ENCODE data around the gene MAGEB17.
"Not testable (repeated sequence)": the region's sequence is repeated elsewhere in the genome, so short reads cannot be mapped to it uniquely, and the experiment has no call there.

The MAGEB17 gene

DNA sequence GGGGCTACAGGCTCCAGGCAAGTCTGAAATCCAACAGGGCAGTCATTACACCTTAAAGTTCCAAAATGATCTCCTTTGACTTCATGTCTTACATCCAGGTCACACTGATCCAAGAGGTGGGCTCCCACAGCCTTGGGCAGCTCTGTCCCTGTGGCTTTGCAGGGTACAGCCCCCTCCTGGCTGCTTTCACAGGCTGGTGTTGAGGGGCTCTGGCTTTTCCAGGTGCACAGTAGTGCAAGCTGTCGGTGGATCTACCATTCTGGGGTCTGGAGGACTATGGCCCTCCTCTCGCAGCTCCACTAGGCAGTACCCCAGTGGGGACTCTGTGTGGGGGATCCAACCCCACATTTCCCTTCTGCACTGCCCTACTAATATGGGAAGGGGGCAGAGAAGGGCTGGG lies 6.1 kb upstream of the MAGEB17 start:
- H3K27ac ChIP-seq (ENCODE audit: low read depth, low read length); H3K36me3 ChIP-seq (ENCODE audit: insufficient read depth, low read length); H3K4me3 ChIP-seq (ENCODE audit: low read depth in 1 of 2, low read length in 2 of 2): not testable (repeated sequence)

DNA sequence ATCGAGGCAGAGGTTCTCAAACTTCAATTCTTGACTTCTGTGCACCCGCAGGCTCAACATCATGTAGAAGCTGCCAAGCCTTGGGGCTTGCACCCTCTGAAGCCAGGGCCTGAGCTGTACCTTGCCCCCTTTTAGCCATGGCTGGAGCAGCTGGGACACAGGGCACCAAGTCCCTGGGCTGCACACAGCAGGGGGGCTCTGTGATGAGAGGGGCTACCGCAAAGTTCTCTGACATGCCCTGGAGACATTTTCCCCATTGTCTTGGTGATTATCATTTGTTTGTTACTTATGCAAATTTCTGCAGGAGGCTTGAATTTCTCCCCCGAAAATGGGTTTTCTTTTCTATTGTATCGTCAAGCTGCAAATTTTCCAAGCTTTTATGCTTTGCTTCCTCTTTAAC lies 4.9 kb upstream of the MAGEB17 start:
- H3K4me1 ChIP-seq (ENCODE audit: insufficient read depth, low read length): no peaks in the 10 kb centered on the region
- H3K27ac ChIP-seq (ENCODE audit: low read depth, low read length): no peak overlapping the region
- no peak overlapping the region for H3K9ac ChIP-seq (ENCODE audit: low read length)
- no peaks in the 10 kb centered on the region for H3K36me3 ChIP-seq (ENCODE audit: insufficient read depth, low read length)
- peaks cover 0 to 5% of the 10 kb centered on the region in 2 donors for H3K27me3 ChIP-seq (ENCODE audit: control insufficient read depth in 1 of 2, insufficient read depth in 2 of 2, low read length in 2 of 2)
- H3K4me3 ChIP-seq (ENCODE audit: low read depth in 1 of 2, low read length in 2 of 2): no peak overlapping the region
- no peaks in the 10 kb centered on the region for H3K9me3 ChIP-seq (ENCODE audit: low read length)

More for the DNA sequence above, 6.1 kb upstream of the MAGEB17 start:
- not testable (repeated sequence) for H3K27me3 ChIP-seq (ENCODE audit: control insufficient read depth in 1 of 2, insufficient read depth in 2 of 2, low read length in 2 of 2); H3K4me1 ChIP-seq (ENCODE audit: insufficient read depth, low read length); H3K9ac ChIP-seq (ENCODE audit: low read length); H3K9me3 ChIP-seq (ENCODE audit: low read length)

DNA sequence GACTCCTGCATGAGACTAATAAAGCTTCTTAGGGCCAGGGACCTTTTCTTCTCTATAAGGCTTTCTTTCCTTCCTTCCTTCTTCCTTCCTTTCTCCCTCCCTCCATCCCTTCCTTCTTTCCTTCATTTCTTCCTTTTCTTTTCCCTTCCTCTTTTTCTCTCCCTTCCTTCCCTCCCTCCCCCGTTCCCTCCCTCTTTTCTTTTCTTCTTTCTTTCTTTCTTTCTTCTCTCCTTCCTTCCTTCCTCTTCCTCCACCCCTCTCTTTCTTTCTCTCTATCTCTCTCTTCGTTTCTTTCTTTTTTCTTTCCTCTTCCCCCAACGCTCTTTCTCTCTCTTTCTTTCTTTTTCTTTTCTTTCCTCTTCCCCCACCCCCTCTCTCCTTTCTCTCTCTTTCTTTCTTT lies 2.5 kb upstream of the MAGEB17 start:
- Histone ChIP-seq H3K4me1 (ENCODE audit: insufficient read depth, low read length) (no peaks in the 10 kb centered on the region), H3K27ac (ENCODE audit: low read depth, low read length) (no peak overlapping the region), H3K9me3 (ENCODE audit: low read length) (no peaks in the 10 kb centered on the region), H3K9ac (ENCODE audit: low read length) (no peak overlapping the region), H3K27me3 (ENCODE audit: control insufficient read depth in 1 of 2, insufficient read depth in 2 of 2, low read length in 2 of 2) (peaks cover 0 to 5% of the 10 kb centered on the region in 2 donors), H3K4me3 (ENCODE audit: low read depth in 1 of 2, low read length in 2 of 2) (no peak overlapping the region), H3K36me3 (ENCODE audit: insufficient read depth, low read length) (no peaks in the 10 kb centered on the region)

DNA sequence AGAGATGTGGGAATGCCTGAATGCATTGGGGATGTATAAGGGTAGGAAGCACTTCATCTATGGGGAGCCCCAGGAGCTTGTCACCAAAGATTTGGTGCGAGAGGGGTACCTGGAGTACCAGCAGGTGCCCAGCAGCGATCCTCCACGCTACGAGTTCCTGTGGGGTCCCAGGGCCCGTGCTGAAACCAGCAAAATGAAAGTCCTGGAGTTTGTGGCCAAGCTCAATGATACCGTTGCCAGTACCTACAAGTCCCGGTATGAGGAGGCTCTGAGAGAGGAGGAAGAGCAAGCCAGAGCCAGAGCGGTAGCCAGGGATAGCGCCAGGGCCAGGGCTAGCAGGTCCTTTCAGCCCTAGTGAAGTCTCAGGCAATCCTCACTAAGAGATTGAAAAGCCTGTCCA lies 3.8 kb downstream of the MAGEB17 start:
- Histone ChIP-seq H3K36me3 (ENCODE audit: insufficient read depth, low read length) (no peaks in the 10 kb centered on the region), H3K9me3 (ENCODE audit: low read length) (no peaks in the 10 kb centered on the region), H3K4me3 (ENCODE audit: low read depth in 1 of 2, low read length in 2 of 2) (no peak overlapping the region), H3K27me3 (ENCODE audit: control insufficient read depth in 1 of 2, insufficient read depth in 2 of 2, low read length in 2 of 2) (peaks cover 0 to 7% of the 10 kb centered on the region in 2 donors), H3K27ac (ENCODE audit: low read depth, low read length) (no peak overlapping the region), H3K4me1 (ENCODE audit: insufficient read depth, low read length) (no peaks in the 10 kb centered on the region), H3K9ac (ENCODE audit: low read length) (no peak overlapping the region)

DNA sequence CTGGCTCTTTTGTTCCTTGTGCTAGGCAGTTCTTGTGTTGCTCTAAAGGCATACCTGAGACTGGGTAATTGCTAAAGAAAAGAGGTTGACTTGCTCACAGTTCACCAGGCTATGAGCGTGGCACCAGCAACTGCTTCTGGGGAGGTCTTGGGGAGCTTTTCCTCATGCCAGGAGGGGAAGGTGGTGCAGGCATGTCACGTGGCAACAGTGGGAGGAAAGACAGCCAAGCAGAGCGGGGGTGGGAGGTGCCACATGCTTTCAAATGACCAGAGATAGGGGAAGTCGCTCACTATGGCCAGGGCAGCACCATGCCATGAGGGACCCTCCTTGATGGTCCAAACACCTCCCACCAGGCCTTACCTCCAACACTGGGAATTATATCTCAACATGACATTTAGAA lies 4.7 kb downstream of the MAGEB17 start:
- Histone ChIP-seq H3K9me3 (ENCODE audit: low read length) (no peaks in the 10 kb centered on the region), H3K9ac (ENCODE audit: low read length) (no peak overlapping the region), H3K36me3 (ENCODE audit: insufficient read depth, low read length) (no peaks in the 10 kb centered on the region), H3K4me3 (ENCODE audit: low read depth in 1 of 2, low read length in 2 of 2) (no peak overlapping the region), H3K27ac (ENCODE audit: low read depth, low read length) (no peak overlapping the region), H3K27me3 (ENCODE audit: control insufficient read depth in 1 of 2, insufficient read depth in 2 of 2, low read length in 2 of 2) (peaks cover 0 to 7% of the 10 kb centered on the region in 2 donors), H3K4me1 (ENCODE audit: insufficient read depth, low read length) (no peaks in the 10 kb centered on the region)

DNA sequence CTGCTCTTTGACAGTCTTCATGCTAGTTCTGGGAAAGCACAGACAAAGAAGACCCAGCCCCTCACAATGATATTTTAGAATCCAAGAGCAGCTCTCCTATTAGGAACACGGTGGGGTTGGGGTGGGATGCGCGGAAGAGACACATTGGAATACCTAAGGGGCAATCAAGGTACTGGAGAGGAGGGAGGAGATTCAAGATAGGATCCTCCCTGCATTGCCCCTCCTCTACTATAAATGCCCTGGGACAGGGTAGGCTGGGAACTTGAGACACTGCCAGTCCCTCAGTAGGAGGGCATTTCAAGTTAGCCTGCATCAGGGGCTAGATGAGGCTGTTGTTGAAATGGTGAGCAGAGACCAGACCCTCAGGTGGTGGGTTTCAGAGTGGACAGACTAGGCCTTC lies 5.1 kb downstream of the MAGEB17 start:
- Histone ChIP-seq H3K4me1 (ENCODE audit: insufficient read depth, low read length) (no peaks in the 10 kb centered on the region), H3K4me3 (ENCODE audit: low read depth in 1 of 2, low read length in 2 of 2) (no peak overlapping the region), H3K9me3 (ENCODE audit: low read length) (no peaks in the 10 kb centered on the region), H3K36me3 (ENCODE audit: insufficient read depth, low read length) (no peaks in the 10 kb centered on the region), H3K27me3 (ENCODE audit: control insufficient read depth in 1 of 2, insufficient read depth in 2 of 2, low read length in 2 of 2) (peaks cover 0 to 7% of the 10 kb centered on the region in 2 donors), H3K27ac (ENCODE audit: low read depth, low read length) (no peak overlapping the region), H3K9ac (ENCODE audit: low read length) (no peak overlapping the region)

DNA sequence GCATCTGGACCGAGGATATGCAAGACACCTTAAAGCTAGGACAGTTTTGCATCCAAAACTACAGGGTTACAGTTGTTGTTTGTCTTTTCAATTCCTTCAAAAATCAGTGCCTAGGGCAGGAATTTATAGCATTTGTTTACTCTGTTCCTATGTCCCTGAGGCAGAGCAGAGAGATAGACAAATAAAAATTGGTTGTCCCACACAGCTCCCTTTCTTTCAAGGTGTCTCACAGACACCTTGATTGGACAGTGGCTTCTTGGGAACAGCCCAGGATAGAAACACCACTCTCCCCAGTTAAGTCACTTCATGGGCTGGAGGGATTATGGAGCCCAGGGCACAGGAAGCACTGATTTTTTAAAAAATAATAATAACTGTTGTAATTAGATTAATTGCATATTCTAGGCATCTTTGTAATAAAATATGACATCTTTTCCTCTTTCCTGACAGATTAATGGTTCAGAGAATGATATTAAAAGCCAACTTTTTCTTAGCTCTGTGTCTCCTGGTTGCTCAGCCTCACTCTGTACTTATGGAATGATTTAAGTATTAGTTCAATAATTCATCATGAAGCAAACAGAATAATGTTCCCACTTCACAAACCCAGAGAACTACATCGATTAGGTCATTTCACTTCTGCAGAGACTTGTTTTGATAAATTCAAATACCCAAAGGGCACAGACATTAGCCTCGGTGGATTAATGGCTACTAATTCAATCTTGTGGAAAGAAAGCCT lies 8.2 kb downstream of the MAGEB17 start:
- H3K9me3 ChIP-seq (ENCODE audit: low read length): no peaks in the 10 kb centered on the region
- peaks cover 0 to 4% of the 10 kb centered on the region in 2 donors for H3K27me3 ChIP-seq (ENCODE audit: control insufficient read depth in 1 of 2, insufficient read depth in 2 of 2, low read length in 2 of 2)
- no peak overlapping the region for H3K4me3 ChIP-seq (ENCODE audit: low read depth in 1 of 2, low read length in 2 of 2)
- H3K27ac ChIP-seq (ENCODE audit: low read depth, low read length): no peak overlapping the region
- no peak overlapping the region for H3K9ac ChIP-seq (ENCODE audit: low read length)
- H3K36me3 ChIP-seq (ENCODE audit: insufficient read depth, low read length): no peaks in the 10 kb centered on the region
- no peaks in the 10 kb centered on the region for H3K4me1 ChIP-seq (ENCODE audit: insufficient read depth, low read length)

DNA sequence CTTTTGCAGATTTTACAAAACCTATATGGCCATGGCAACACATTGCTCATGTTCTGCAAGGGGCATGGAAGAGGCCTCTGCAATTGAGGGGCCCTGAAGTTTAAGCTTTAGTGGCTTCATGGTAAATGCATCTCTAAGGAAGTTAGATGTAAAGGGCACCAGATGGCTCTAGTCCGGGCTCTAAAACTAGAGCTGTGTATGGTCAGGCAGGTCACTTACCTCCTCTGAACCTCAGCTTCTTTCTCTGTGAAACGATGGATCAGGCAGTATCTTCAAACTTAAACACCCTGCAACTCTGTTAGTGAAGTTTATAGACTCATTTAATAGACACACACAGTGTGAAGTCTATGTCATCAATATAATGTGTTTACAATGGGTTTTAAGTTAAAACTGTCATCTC lies 10.0 kb downstream of the MAGEB17 start:
- Histone ChIP-seq H3K27ac (ENCODE audit: low read depth, low read length) (no peak overlapping the region), H3K4me1 (ENCODE audit: insufficient read depth, low read length) (no peaks in the 10 kb centered on the region), H3K36me3 (ENCODE audit: insufficient read depth, low read length) (no peaks in the 10 kb centered on the region), H3K27me3 (ENCODE audit: control insufficient read depth in 1 of 2, insufficient read depth in 2 of 2, low read length in 2 of 2) (peaks cover 0 to 4% of the 10 kb centered on the region in 2 donors), H3K9ac (ENCODE audit: low read length) (no peak overlapping the region), H3K9me3 (ENCODE audit: low read length) (no peaks in the 10 kb centered on the region), H3K4me3 (ENCODE audit: low read depth in 1 of 2, low read length in 2 of 2) (no peak overlapping the region)

DNA sequence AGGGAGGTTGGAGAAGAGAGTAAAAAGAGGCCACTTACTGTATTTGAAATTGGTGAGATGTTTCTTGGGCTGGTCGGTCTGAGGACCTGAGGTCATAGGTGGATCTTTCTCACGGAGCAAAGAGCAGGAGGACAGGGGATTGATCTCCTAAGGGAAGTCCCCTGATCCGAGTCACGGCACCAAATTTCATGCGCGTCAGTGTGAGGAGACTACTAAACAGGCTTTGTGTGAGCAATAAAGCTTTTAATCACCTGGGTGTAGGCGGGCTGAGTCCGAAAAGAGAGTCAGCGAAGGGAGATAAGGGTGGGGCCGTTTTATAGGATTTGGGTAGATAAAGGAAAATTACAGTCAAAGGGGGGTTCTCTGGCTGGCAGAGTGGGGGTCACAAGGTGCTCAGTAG lies 16.6 kb downstream of the MAGEB17 start:
- H3K4me1 ChIP-seq (ENCODE audit: insufficient read depth, low read length); H3K36me3 ChIP-seq (ENCODE audit: insufficient read depth, low read length); H3K27ac ChIP-seq (ENCODE audit: low read depth, low read length); H3K4me3 ChIP-seq (ENCODE audit: low read depth in 1 of 2, low read length in 2 of 2); H3K9ac ChIP-seq (ENCODE audit: low read length); H3K27me3 ChIP-seq (ENCODE audit: control insufficient read depth in 1 of 2, insufficient read depth in 2 of 2, low read length in 2 of 2); H3K9me3 ChIP-seq (ENCODE audit: low read length): not testable (repeated sequence)

DNA sequence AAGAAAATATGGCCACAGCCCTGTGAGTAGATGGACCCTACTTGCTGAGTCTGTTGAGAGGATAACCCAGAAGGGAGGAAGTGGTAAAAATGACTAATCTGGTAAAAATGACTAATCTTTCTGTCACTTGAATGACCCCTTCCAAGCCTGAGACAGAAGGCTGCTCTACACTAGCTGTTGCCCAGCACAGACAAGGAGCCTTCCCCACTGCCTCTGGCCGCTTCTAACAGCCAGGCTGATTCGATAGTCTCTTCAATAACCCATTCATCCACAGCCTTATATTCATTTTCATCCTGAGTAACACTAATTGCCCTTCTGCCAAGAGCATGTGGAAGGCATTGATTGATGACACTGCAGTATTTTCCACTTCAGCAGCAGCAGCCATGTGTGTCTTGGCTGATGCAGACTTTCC lies 18.4 kb downstream of the MAGEB17 start:
- Histone ChIP-seq H3K9me3 (ENCODE audit: low read length) (no peaks in the 10 kb centered on the region), H3K4me3 (ENCODE audit: low read depth in 1 of 2, low read length in 2 of 2) (no peak overlapping the region), H3K27me3 (ENCODE audit: control insufficient read depth in 1 of 2, insufficient read depth in 2 of 2, low read length in 2 of 2) (no peaks in the 10 kb centered on the region), H3K27ac (ENCODE audit: low read depth, low read length) (no peak overlapping the region), H3K36me3 (ENCODE audit: insufficient read depth, low read length) (no peaks in the 10 kb centered on the region), H3K9ac (ENCODE audit: low read length) (no peak overlapping the region), H3K4me1 (ENCODE audit: insufficient read depth, low read length) (no peaks in the 10 kb centered on the region)

DNA sequence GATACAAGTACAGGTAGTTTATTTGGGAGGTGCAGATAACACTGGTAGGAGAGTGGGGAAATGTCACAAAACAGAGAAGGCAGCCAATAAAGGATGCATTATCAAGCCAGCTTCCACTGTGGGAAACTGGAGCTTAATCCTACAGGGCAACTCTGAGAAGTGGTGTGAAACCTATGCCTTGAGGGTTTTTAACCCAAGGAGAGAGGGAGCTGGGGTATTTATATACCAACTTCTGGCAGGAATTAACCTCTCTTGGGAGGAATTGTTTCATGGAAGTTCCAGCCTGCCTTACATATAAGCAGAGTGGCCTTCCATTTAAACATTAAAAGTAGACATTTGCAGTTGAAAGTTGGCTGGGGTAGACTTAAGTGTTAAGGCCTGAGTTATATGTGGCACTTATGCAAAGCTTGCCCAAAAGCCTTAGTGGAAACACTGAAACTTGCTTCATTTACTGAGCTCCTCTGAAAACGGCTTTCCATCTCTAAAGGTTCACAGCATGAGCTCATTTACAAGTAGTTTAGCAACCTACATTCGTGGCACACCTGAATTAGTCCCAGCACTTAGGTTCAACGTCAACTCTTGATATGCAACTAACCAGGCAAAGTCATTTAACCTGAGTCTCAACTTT lies 19.2 kb downstream of the MAGEB17 start:
- H3K27ac ChIP-seq (ENCODE audit: low read depth, low read length): no peak overlapping the region
- H3K9me3 ChIP-seq (ENCODE audit: low read length): no peaks in the 10 kb centered on the region
- no peak overlapping the region for H3K4me3 ChIP-seq (ENCODE audit: low read depth in 1 of 2, low read length in 2 of 2)
- H3K9ac ChIP-seq (ENCODE audit: low read length): no peak overlapping the region
- H3K36me3 ChIP-seq (ENCODE audit: insufficient read depth, low read length): no peaks in the 10 kb centered on the region
- no peaks in the 10 kb centered on the region for H3K4me1 ChIP-seq (ENCODE audit: insufficient read depth, low read length)
- H3K27me3 ChIP-seq (ENCODE audit: control insufficient read depth in 1 of 2, insufficient read depth in 2 of 2, low read length in 2 of 2): no peaks in the 10 kb centered on the region
